Measurements from ENCODE around the gene PRICKLE3.
A peak's percentile ranks its signal among the peaks of the same experiment; 100 is the strongest.

PRICKLE3 gene, protein sequence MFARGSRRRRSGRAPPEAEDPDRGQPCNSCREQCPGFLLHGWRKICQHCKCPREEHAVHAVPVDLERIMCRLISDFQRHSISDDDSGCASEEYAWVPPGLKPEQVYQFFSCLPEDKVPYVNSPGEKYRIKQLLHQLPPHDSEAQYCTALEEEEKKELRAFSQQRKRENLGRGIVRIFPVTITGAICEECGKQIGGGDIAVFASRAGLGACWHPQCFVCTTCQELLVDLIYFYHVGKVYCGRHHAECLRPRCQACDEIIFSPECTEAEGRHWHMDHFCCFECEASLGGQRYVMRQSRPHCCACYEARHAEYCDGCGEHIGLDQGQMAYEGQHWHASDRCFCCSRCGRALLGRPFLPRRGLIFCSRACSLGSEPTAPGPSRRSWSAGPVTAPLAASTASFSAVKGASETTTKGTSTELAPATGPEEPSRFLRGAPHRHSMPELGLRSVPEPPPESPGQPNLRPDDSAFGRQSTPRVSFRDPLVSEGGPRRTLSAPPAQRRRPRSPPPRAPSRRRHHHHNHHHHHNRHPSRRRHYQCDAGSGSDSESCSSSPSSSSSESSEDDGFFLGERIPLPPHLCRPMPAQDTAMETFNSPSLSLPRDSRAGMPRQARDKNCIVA

DNA sequence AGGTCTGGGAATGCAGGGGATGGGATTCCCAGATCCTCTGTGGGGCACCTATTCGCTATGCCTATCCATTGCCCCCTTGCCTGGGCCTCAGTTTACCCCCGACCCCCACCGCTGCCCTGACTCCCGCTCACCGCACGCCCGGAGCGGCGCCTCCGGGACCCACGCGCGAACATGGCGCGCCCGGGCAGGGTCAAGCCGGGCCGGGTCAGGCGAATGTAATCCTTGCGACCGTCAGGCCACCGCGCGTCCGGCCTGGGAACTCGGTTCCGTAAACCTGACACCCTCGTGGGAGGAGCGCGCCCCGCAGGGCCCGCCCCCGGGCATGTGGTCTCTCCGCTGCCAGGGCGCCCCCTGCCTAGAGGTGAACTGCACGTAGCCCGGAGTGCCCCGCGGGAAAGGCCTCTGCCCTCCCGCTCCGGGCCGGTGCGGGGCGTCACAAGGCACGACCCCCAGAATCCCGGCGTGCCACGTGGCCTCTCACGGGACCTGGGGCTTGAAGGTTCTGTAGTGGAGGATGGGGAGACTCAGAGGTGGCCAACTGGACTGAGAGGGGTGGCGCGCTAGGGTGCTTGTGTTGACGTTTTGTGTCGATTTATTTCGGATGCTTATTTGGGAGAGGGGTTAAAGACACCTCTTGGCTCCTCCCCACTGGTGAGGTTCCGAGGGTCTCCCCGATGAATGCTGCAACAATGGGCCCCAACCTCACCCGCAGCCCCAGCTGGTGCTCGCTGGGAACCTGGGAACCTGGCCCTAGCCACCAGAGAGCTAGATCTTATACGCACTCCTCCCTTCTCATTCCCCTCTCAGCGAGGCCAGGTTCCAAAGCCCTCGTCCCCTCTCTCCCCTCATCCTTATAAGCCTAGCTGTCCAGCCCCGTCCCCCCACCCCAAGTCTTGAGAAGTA lies at the start of gene PRICKLE3:
TSS of gene PRICKLE3 (minus strand) at position 249 of the 903 bp plus-strand sequence. CDS start at position 173, 76 bp downstream.
- DNase-seq (ENCODE audit: low spot score) = peak; percentile 56

DNA sequence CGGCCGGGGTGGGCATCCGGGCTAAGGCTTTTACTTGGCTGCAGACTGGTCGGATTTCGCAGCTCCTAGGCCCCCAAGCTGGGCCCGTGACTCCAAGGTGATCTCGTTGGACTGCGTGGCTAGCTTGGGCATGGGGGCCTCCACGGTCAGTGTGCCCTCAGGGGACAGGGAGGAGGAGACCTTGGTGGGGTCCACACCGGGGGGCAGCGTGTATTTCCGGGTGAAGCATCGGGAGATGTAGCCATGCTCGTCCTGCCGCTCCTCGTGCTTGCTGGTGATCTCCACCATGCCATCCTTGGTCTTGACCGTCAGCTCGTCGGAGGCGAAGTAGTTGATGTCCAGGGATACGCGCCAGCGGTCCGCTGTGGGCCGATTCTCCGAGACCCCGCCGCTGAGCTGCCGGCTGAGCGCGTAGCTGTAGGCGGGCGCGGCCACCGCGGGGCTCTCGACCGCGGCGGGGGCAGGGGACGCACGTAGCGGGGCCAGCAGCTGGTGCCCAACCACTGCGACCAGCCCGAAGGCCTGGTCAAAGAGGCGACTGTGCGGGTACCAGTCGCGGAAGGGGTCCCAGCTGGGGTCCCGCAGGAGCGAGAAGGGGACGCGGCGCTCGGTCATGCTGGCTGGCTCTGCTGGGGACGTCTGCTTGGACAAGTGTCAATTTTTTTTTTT lies 47.8 kb upstream of the PRICKLE3 start:
- DNase-seq (ENCODE audit: low spot score) (no peak), FAIRE-seq (no peak)

More for the DNA sequence above, at the start of gene PRICKLE3:
- no peak for FAIRE-seq

DNA sequence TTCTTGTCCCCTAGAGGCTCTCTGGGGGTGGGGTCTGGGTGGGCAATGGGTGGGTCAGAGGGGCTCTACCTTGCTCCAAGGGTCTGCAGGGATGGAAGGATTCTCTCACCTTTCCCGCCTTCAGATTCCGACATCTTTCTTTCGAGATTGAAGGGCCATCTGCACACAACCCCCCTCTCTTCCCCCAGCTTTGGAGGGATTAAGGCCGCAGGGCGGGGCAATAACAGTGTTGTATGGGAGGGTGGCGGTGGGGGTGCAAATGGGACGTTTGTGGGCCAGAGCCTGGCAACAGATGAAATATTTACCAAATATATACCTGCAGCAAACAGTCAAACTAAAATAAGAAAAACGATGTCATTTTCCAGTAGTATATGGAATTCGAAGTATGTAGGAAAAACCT lies 47.0 kb upstream of the PRICKLE3 start, which contains the start of gene CACNA1F:
TSS of gene CACNA1F (minus strand) at position 165 of the 400 bp plus-strand sequence. CDS start at position 134, 31 bp downstream.
- no peak for FAIRE-seq
- DNase-seq (ENCODE audit: low spot score) = no peak

DNA sequence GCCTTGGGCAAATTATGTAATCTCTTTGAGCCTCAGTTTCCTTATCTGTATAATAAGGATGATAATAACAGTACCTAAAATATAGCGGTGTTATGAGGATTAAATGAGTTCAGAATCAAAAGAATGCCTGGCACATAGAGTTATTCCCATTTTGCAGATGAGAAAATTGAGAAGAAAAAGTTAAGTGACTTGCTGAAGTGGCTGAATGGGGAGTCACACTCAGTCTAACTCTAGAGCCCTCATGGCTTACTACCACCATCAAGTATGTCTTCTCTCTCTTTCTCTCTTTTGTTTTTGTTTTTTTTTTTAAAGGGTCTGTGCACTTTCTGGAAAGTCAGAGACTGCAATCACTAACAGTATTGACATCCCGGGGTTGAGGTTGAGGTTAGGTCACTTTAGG lies 46.4 kb upstream of the PRICKLE3 start:
- FAIRE-seq (no peak), DNase-seq (ENCODE audit: low spot score) (no peak)

DNA sequence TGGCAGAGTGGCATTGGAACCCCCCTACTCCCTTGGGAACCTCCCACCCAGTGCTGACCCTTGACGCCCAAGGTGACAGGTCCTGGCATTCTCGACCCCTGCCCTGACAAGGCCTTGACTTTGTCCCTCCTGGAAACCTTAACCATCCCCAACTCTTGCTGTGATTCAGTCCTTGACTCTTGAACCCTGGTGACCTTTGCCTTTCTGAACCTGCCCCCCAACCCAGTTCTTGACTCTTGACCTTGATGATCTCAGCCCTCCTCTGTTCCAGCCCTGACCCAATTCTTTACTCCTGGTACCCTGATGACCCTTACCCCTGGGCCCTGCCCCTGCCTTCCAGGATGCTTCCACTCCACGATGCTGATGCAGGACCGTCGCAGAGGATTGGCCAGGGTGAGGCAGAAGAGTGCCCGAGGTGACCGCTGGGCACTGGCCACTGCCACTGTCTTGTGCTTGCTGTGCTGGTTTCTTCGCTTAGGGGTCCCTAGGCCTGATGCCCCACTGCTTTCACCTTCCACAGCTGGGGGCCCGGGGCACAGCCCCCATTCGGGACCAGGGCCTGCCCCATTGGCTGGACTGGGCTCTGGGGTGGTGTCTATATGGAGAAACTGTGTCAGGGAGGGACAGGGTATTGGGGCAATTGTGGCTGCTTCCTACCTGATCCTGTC lies 45.3 kb upstream of the PRICKLE3 start:
- no peak for DNase-seq (ENCODE audit: low spot score)
- no peak for FAIRE-seq

DNA sequence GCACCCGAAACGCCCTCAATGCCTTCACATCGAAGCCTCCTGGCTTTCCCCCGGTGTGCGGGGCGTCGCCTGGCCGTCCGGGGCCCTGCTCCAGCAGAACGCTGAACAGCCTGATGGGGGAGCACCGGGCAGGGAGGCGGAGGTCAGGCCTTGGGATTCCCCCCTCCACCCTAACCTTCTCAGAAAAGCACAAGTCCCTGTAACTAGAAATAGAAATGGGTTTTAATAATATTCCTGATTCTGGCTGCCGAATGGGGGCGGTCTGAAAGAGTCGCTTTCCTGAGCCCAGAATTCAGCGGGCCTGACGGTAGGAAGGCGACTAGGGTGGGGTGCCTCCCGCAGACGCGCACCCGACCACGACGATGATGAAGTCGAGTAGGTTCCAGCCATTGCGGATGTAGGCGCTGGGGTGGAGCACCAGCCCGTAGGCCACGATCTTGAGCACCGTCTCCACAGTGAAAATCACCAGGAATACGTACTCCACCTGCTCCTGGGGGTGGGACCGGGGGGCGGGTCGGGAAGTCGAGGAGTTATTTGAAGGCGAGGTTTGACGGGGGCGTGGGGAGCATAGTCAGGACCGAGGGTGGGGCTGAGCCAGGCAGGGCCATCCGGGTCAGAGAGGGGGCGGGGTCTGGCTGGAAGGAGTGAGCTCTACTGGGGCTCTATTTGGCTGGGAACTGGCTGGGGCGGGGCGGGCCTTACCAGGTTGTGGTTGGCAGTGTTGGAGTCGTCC lies 44.5 kb upstream of the PRICKLE3 start:
- FAIRE-seq = no peak

DNA sequence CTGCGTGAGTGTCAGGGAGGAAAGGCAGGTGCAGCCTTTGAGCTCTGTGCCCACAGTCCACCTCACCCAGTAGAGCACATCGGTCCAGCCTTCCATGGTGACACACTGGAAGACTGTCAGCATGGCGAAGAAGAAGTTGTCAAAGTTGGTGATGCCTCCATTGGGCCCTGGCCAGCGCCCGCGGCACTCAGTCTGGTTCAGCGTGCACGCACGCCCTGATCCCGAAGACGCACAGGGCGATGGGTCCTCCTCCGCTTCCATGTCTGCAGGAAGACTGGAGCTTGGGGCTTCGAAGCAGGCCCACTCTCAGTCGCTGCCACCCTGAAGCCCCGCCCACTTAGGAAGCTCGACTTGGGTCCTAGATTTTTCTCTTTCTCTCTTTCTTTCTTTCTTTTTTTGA lies 42.0 kb upstream of the PRICKLE3 start:
- FAIRE-seq (no peak), DNase-seq (ENCODE audit: low spot score) (no peak)

More for the DNA sequence above, 44.5 kb upstream of the PRICKLE3 start:
- no peak for DNase-seq (ENCODE audit: low spot score)

DNA sequence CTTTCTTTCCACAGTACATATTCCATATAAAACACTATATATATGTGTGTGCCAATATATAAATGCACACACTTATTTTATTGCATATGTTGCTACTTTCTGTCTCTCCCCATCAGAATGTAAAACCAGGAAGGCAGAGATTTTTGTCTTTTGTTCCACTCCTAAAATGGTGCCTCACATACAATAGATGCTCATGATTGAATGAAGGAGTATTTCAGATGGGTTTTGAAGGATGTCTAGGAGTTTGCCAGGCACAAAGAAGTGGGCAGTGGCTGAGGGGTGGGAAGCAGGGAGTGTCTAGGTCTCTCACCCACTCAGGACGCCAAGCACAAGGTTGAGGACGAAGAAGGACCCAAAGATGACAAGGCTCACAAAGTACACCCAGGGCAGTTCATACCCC lies 41.6 kb upstream of the PRICKLE3 start:
- DNase-seq (ENCODE audit: low spot score) (no peak), FAIRE-seq (no peak)

DNA sequence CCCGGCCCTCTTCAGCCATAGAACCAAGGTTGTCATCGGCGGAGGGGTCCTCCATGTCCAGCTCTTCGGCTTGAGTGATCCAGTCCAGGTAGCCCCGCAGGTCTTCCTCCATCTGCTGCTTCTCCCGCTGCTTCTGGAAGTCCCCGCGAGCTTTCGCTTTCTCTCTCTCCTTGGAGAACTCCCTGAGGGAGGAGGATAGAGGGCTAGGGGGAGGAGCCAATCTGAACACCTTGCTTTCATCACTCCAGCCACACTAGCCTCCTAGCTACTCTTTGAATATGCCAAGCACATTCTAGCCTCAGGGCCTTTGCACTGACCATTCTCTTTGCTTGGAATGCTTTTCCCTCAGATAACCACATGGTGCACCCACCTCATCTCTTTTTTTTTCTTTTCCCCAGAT lies 40.8 kb upstream of the PRICKLE3 start:
- DNase-seq (ENCODE audit: low spot score) (no peak), FAIRE-seq (no peak)

DNA sequence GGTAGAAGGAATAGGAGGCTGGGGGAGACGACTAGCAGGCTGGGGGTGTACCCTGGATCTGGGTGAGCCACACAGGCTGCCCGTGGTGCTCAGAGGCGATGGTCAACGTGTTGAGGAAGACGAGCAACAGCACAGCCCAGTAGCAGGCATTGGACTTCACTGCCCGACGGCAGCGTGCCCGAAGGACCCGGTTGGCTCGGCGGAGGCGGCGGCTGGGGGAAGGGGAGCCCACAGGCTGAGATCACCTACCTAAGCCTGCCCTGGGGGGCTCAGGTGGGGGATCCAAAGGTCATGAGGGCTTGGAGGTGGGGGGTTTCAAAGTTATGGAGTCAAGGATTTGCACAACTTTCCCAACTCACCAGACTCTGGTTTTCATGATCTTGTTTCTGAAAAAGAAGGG lies 39.7 kb upstream of the PRICKLE3 start:
- FAIRE-seq = no peak

DNA sequence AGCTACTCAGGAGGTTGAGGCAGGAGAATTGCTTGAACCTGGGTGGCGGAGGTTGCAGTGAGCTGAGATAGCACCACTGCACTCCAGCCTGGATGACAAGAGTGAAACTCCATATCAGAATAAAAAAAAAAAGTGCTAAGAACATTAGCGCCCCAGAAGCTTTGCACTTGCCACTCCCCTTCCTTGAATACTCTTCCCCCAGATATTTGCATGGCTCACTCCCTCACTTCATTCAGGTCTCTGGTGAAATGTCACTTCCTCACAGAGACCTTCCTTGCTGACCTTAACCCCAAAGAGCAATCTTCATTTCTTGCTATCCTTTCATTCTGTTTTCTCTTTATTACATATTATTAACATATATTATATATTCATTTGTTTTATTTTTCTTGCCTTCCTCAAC lies 35.7 kb upstream of the PRICKLE3 start:
- DNase-seq (ENCODE audit: low spot score) = no peak
- no peak for FAIRE-seq

More for the DNA sequence above, 39.7 kb upstream of the PRICKLE3 start:
- no peak for DNase-seq (ENCODE audit: low spot score)

DNA sequence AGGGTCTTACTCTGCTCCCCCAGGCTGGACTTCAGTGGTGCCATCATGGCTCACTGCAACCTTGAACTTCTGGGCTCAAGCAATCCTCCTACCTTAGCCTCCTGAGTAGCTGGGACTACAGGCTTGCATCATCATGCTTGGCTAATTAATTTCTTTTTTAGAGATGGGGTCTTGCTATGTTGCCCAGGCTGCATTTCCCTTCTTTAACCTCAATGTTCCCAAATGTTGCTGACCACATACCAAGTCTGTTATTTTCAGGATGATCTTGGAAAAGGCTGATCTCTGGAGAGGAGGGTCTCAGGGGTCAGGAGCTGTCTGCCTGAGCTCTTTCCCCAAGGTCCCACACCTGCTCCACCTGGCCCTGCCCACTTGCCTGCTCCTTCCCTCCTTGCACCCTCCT lies 33.9 kb upstream of the PRICKLE3 start:
- FAIRE-seq (no peak), DNase-seq (ENCODE audit: low spot score) (no peak)

DNA sequence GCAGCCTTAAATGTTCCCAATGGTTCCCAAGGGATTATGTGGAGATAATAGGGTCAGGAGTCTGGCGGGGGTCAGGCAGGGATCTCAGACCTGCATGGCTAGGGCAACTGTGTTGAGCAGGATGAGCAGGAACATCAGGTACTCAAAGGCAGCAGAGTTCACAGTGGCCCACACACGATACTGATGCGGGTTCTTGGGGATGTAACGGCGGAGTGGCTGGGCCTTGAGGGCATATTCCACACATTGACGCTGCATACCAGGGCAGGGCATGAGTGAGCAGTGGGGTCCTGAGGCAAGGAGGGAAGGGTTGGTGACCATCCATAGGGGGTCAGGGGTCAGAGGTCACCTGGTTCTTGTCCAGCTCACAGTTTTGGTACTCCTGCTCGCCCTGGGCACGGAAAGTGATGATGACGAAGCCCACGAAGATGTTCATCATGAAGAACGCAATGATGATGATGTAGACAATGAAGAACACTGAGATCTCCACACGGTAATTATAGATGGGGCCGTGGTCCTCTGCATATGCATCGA lies 28.9 kb upstream of the PRICKLE3 start:
- FAIRE-seq (no peak), DNase-seq (ENCODE audit: low spot score) (no peak)

DNA sequence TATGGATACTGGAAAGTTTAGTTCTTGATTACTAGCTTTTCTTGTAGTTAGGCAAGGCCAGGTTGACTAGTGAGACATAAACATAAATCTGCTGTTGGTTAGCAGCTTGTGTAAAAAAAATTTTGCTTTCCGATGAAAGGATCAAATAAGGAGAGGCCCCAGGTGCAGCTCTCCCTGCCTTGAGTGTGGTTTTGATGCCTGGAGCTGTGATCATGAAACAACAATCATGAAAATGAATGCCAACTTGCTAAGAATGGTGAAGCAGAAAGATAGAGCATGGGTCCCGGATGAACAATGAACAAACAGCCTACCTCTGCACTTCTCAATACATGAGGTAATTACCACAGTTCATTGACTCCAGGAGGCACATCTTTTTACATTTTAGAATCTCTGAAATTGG lies 28.2 kb upstream of the PRICKLE3 start:
- DNase-seq (ENCODE audit: low spot score) (no peak), FAIRE-seq (no peak)

DNA sequence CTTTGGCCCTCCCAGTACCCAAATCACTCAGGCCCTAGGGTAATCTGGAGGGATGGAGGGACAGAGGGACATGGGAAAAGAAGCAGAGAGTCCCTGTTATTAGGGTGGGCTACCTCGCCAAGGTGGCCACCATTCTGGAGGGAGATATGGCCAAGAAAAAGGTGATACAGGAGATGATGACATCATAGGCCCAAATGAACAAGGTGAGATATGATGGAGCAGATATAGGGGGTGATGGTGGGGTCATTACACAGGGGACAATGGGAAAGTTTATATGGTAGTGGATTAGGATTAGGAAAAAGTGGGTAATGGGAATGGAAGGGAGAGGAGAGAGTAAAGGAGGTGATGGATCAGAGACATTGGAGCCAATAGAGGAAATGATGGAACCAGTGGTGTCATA lies 26.7 kb upstream of the PRICKLE3 start:
- FAIRE-seq (no peak), DNase-seq (ENCODE audit: low spot score) (no peak)

DNA sequence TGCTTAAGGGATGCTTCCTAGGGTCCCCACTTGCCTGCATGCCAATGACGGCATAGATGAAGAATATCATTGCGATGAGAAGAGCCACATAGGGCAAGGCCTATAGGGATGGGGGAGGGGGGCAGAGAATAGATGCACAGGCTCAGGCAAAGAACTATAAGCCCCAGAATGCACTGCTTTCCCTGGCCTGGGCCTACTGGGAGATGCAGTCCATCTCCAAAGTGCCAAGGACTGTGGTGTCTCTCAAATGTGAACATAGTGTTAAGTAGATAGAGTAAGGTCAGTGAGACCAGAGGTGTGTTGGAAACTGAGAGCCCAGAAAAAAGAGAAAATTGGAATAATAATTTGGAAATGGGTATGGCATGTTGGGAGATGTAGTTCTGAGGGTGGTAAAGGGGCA lies 26.0 kb upstream of the PRICKLE3 start:
- FAIRE-seq (no peak), DNase-seq (ENCODE audit: low spot score) (no peak)

DNA sequence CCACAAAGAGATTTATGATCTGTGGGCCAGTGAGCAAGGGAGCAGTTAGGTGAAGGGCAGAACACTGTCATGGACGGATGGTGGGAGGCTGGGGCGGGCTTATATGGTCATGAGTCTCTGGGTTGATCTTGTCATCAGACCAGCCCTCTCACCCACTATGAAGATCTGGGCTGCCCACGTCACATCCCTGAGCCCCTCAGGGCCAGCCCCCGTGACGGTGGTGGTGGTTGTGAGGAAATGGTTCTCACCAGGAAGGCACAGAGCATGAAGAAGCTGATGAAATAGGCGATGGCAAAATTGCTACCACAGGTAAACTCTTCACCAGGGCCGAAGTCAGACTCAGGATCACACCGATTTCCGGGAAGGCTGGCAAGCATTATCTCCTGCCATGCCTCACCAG lies 24.9 kb upstream of the PRICKLE3 start:
- no peak for FAIRE-seq
- DNase-seq (ENCODE audit: low spot score) = no peak

DNA sequence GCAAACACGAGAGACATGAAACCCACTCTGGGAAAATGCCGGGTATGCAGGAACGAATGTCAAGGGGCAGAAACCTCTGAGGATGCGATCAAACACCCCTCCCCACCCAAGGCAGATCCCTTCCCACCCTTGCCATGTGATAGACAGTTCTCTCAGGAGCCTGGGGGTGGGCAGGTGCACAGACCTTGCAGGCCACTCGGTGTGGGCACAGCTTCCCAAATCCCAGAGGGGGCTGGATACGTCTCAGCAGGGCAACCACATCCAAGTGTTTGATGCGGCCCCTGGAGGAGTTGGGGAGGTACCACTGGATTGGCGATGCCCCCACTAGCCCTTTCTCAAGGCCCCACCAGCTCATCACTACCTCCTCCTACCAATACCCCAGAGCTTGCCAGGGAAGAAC lies 24.2 kb upstream of the PRICKLE3 start:
- FAIRE-seq = no peak
- no peak for DNase-seq (ENCODE audit: low spot score)

DNA sequence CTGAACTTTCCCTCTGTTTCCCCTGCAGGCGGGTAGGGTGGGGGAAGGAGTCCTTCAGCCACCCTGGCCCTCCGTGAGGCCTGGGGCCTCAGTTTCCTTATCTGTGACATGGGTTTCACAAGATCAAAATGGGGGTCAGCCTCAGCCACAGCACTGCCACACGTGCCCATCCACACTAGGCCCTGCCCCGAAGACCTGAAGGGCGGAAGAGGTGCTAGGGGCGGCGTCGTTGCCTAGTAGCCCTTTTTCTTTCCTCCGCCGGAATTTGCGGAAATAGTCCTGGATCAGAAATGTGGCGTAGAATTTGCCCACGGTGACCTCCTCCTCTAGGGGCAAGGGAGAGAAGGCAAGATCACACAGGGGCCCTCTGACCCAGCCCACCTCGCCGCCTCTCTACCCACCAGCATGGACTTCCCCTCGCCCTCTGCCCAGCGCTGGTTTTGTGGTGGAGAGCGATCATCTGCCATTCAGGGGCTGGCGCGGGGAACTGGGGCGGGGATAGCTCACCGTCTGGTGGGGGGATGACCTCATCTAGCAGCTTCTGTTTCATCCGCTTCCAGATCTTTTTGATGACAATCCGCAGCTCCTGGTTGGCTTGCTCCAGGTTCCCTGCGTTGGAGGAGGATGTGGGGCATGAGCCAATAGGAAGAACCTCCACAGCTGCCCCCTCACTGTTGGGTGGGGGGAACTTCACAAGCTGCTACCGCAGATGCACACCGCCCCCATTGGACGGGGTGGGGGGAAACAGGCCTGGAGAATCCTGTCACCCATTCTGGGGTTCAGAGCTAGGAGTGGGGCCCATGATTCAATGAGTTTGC lies 23.5 kb upstream of the PRICKLE3 start:
- DNase-seq (ENCODE audit: low spot score) = no peak
- no peak for FAIRE-seq

Measured in RCC 7860 (cell line).